H4 (cell line): Measurements from ENCODE around the gene SEC23A. TPM values are rescaled to one million over a fixed set of nuclear protein-coding genes. Genes with fewer than 3 reads are reported as not detected.

ENCODE experiments used
- DNase-seq: peaks from one replicate; pipeline ENCODE4 v3.0.0-alpha.2; 2015; ENCODE audit warnings: low spot score
- total RNA-seq: library from RNA; depleted of rRNA; stranded (reverse); fragments of >200 nt; shearing (Covaris generic); gene quantifications from 2 replicates; pipeline ENCODE4 v1.2.3, GENCODE V29; 2014; rRNA removed

SEC23A gene
- total RNA-seq, 1 experiment from 2014 or later, result 119 TPM

DNA sequence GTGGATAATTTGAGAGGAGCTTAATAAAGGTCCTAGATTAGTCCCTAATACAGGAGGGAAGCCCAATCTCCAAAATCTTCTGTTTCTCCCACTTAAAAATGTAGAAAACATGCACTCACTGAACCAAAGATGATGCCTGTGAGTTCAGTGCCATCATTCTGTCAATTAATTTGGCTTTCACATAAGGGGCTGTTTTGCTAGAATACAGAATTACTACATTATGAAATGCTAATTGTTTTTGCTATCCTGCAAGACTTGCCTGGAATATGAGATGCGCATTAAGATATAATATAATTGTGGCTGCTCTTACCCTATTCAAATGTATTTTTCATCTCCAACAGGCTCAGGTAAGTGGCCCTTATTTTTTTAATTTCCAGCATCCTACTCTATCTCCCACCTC, 111.7 kb downstream of the SEC23A start:
- no peak for DNase-seq

GRCh38 chr14:38989922-38990546, 113.0 kb downstream of the SEC23A start:
- no peak for DNase-seq

DNA sequence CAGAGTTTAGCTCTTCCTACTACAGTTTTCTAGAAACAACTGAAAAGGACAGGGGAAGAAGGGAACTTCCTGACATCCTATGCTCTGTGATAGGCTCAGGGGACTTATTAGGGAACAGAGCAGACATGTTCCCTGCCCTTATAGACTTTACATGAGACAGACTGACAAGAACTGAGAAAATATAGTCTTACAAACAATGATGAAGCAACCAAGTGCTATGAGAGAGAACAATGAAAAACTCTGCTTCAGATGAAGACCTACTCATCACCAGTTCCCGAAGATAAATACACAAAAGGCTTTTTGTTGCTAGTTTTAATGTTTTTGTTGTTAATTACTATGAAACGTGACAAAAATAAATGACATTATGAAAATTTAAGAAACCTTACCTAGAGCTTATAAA, 115.3 kb downstream of the SEC23A start:
- DNase-seq, result no peak

- no peak for DNase-seq
Measured at GRCh38 chr14:38982837-38983236, 120.2 kb downstream of the SEC23A start.

- DNase-seq, result no peak
Measured at GRCh38 chr14:38982278-38982677, 120.8 kb downstream of the SEC23A start.

Other genes with a start within 250 kb of the SEC23A start
- gene GEMIN2, start 11.1 kb upstream of the SEC23A start, total RNA-seq, result 50.3 and 63.7 TPM in 2 replicates
- 6.7 and 12.0 TPM in 2 replicates for gene TRAPPC6B, start 67.1 kb upstream of the SEC23A start, total RNA-seq
- 17.2 and 23.1 TPM in 2 replicates for gene PNN, start 72.0 kb upstream of the SEC23A start, total RNA-seq
- gene MIA2, start 130.7 kb upstream of the SEC23A start, total RNA-seq, result 13.5 and 16.4 TPM in 2 replicates